HCT116 (cell line): Measurements from ENCODE around the gene CDIP1. TPM values are rescaled to one million over a fixed set of nuclear protein-coding genes. Genes with fewer than 3 reads are reported as not detected.

Source experiments
- ATAC-seq: fragments of 200-7000 bp; cut with Tn5 transposase; 2 replicates; pipeline ENCODE4 v1.9.1; 2020; ENCODE audit warnings: mild to moderate bottlenecking, moderate library complexity
- BruUV-seq: library from RNA; stranded (reverse); fragments of 400-500 nt; replicated peaks from 2 replicates; lab custom pipeline; 2021; lab: Mats Ljungman, UMichigan
- CTCF ChIA-PET: fragments of 300-600 bp; sonication (Branson Sonifier 250); formaldehyde crosslinking; loops from one replicate; lab custom pipeline; 2021; ENCODE audit warnings: antibody characterized with exemption; lab: Charles Lee
- POLR2A ChIA-PET: fragments of 300-600, 350-600 bp; sonication (Branson Sonifier 250); formaldehyde crosslinking; loops from one replicate; lab custom pipeline; 2021; ENCODE audit warnings: antibody characterized with exemption; lab: Charles Lee
- RAD21 ChIA-PET, 2 experiments: fragments of 300-600 bp; sonication (Branson Sonifier 250); formaldehyde crosslinking; loops; one replicate each; lab custom pipeline; 2023; ENCODE audit warnings: low total read pairs in 2 of 2; ENCODE audit not compliant: uncharacterized antibody in 2 of 2, unreplicated experiment in 2 of 2, low non-redundant PET in 1 of 2; lab: Charles Lee
- DNase-seq: peaks from one replicate; pipeline ENCODE4 v3.0.0-alpha.2; 2010; ENCODE audit warnings: low read depth, low spot score
- H2AFZ ChIP-seq: fragments of 200-600 bp; shearing (Covaris generic), sonication (generic); 2 replicates; pipeline ENCODE4 v1.6.1; 2017; ENCODE audit warnings: low read depth, mixed run types, mixed read lengths, antibody characterized with exemption, low read length; ENCODE audit not compliant: poor library complexity, severe bottlenecking
- H3K27ac ChIP-seq: 2 replicates; pipeline ENCODE4 v1.5.1; 2012; ENCODE audit warnings: low read depth, low read length
- H3K27me3 ChIP-seq: fragments of 200-600 bp; sonication (generic); 2 replicates; pipeline ENCODE4 v1.6.1; 2016; ENCODE audit warnings: mixed run types, low read length, mixed read lengths; ENCODE audit not compliant: insufficient read depth
- H3K36me3 ChIP-seq, 2 experiments: fragments of 200-500 bp in 1 of 2; fragments of 200-600 bp in 1 of 2; sonication (Bioruptor generic) in 1 of 2; sonication (generic) in 1 of 2; 2 replicates each; pipeline versions ENCODE4 v1.5.1 to v1.6.1; 2014 to 2016; ENCODE audit warnings: low read length in 2 of 2, inconsistent platforms in 1 of 2, mixed read lengths in 1 of 2, mixed run types in 1 of 2; ENCODE audit not compliant: insufficient read depth in 2 of 2, control insufficient read depth in 1 of 2
- H3K4me1 ChIP-seq, 2 experiments: fragments of 200-600 bp in 1 of 2; sonication (generic) in 1 of 2; 2 replicates each; pipeline versions ENCODE4 v1.5.1 to v1.6.1; 2012 to 2017; ENCODE audit warnings: low read length in 2 of 2, inconsistent platforms in 1 of 2, mild to moderate bottlenecking in 1 of 2, mixed read lengths in 1 of 2, mixed run types in 1 of 2, moderate library complexity in 1 of 2; ENCODE audit not compliant: insufficient read depth in 2 of 2, control insufficient read depth in 1 of 2
- H3K4me2 ChIP-seq: fragments of 200-600 bp; sonication (generic); 2 replicates; pipeline ENCODE4 v1.6.1; 2017; ENCODE audit warnings: mixed run types, low read length, mixed read lengths
- H3K4me3 ChIP-seq, 2 experiments: fragments of 200-600 bp in 1 of 2; sonication (generic) in 1 of 2; replicated peaks in 1 of 2; 2 replicates each; pipeline ENCODE4 v1.5.1; 2011 to 2016; ENCODE audit warnings: low read length in 2 of 2, control low read depth in 1 of 2, low read depth in 1 of 2, mild to moderate bottlenecking in 1 of 2, mixed read lengths in 1 of 2, mixed run types in 1 of 2
- H3K79me2 ChIP-seq: fragments of 200-600 bp; sonication (generic); 2 replicates; pipeline ENCODE4 v1.6.1; 2017; ENCODE audit warnings: mild to moderate bottlenecking, mixed run types, low read length, moderate library complexity, mixed read lengths; ENCODE audit not compliant: insufficient read depth
- H3K9ac ChIP-seq: fragments of 200-600 bp; sonication (generic); 2 replicates; pipeline ENCODE4 v1.6.1; 2016; ENCODE audit warnings: low read length, mixed read lengths
- H3K9me2 ChIP-seq: fragments of 200-600 bp; sonication (generic), shearing (Covaris generic); 2 replicates; pipeline ENCODE4 v1.6.1; 2017; ENCODE audit warnings: mixed run types, mild to moderate bottlenecking, moderate library complexity; ENCODE audit not compliant: insufficient read depth
- H3K9me3 ChIP-seq, 2 experiments: fragments of 200-500 bp in 1 of 2; fragments of 200-600 bp in 1 of 2; sonication (Bioruptor generic) in 1 of 2; sonication (generic) in 1 of 2; 2 replicates each; pipeline ENCODE4 v1.6.1; 2014 to 2017; ENCODE audit warnings: low read length in 2 of 2, mixed read lengths in 2 of 2, inconsistent platforms in 1 of 2, low read depth in 1 of 2, mild to moderate bottlenecking in 1 of 2, mixed run types in 1 of 2, moderate library complexity in 1 of 2; ENCODE audit not compliant: control insufficient read depth in 1 of 2, insufficient read depth in 1 of 2
- H4K20me1 ChIP-seq: fragments of 200-600 bp; sonication (generic), shearing (Covaris generic); 2 replicates; pipeline ENCODE4 v1.6.1; 2017; ENCODE audit warnings: mixed run types, mild to moderate bottlenecking, moderate library complexity; ENCODE audit not compliant: insufficient read depth
- CBX3 ChIP-seq: IDR thresholded peaks from 2 replicates; pipeline ENCODE4 v1.6.1; 2012; ENCODE audit warnings: low read depth
- CTCF ChIP-seq, 3 experiments: fragments of 200-600 bp in 1 of 3; sonication (generic) in 1 of 3; IDR thresholded peaks in 2 of 3; conservative IDR thresholded peaks in 1 of 3; 2 replicates each; pipeline ENCODE4 v1.5.1; 2012 to 2017; ENCODE audit warnings: low read depth in 2 of 3, low read length in 2 of 3, antibody characterized with exemption in 1 of 3, borderline replicate concordance in 1 of 3, control low read depth in 1 of 3, mild to moderate bottlenecking in 1 of 3, mixed read lengths in 1 of 3, mixed run types in 1 of 3, moderate library complexity in 1 of 3; ENCODE audit not compliant: insufficient read depth in 1 of 3
- EGR1 ChIP-seq: IDR thresholded peaks from 2 replicates; pipeline ENCODE4 v1.6.1; 2012; ENCODE audit warnings: low read depth
- ELF1 ChIP-seq: IDR thresholded peaks from 2 replicates; pipeline ENCODE4 v1.6.1; 2012; ENCODE audit warnings: low read depth, borderline replicate concordance
- EZH2 ChIP-seq: fragments of 200-600 bp; sonication (generic); IDR thresholded peaks from 2 replicates; pipeline ENCODE4 v1.6.1; 2017; ENCODE audit warnings: antibody characterized with exemption, mixed run types
- EZH2phosphoT487 ChIP-seq: fragments of 200-600 bp; IDR thresholded peaks from 2 replicates; pipeline ENCODE4 v1.6.1; 2018; ENCODE audit warnings: antibody characterized with exemption, borderline replicate concordance
- JUND ChIP-seq: IDR thresholded peaks from 2 replicates; pipeline ENCODE4 v1.6.1; 2012
- MAX ChIP-seq: IDR thresholded peaks from 2 replicates; pipeline ENCODE4 v1.6.1; 2012
- POLR2A ChIP-seq: IDR thresholded peaks from 2 replicates; pipeline ENCODE4 v1.7.0; 2011; ENCODE audit warnings: borderline replicate concordance; ENCODE audit not compliant: insufficient read depth, insufficient read length; ENCODE audit errors: extremely low read depth
- POLR2AphosphoS5 ChIP-seq: IDR thresholded peaks from 2 replicates; pipeline ENCODE4 v1.6.1; 2011; ENCODE audit warnings: mild to moderate bottlenecking, low read depth, low read length, moderate library complexity
- SIN3A ChIP-seq: IDR thresholded peaks from 2 replicates; pipeline ENCODE4 v1.6.1; 2012; ENCODE audit warnings: low read depth
- SP1 ChIP-seq: IDR thresholded peaks from 2 replicates; pipeline ENCODE4 v1.6.1; 2012; ENCODE audit warnings: low read depth
- SRF ChIP-seq: IDR thresholded peaks from 2 replicates; pipeline ENCODE4 v1.6.1; 2012; ENCODE audit warnings: low read depth
- TCF7L2 ChIP-seq: IDR thresholded peaks from 2 replicates; pipeline ENCODE4 v1.7.0; 2011; ENCODE audit warnings: borderline replicate concordance, inconsistent platforms; ENCODE audit not compliant: insufficient read depth, insufficient read length; ENCODE audit errors: extremely low read depth
- YY1 ChIP-seq: IDR thresholded peaks from 2 replicates; pipeline ENCODE4 v1.6.1; 2011; ENCODE audit warnings: low read length, low read depth, moderate library complexity, mild to moderate bottlenecking; ENCODE audit not compliant: insufficient replicate concordance; ENCODE audit errors: extremely low read depth
- ZBTB33 ChIP-seq: IDR thresholded peaks from 2 replicates; pipeline ENCODE4 v1.6.1; 2011; ENCODE audit warnings: mild to moderate bottlenecking, low read length, moderate library complexity; ENCODE audit not compliant: insufficient replicate concordance; ENCODE audit errors: extremely low read depth
- ZFX ChIP-seq: fragments of 450-650 bp; IDR thresholded peaks from 2 replicates; pipeline ENCODE4 v1.6.1; 2017
- ZNF274 ChIP-seq: fragments of 200-500 bp; sonication (Bioruptor generic); IDR thresholded peaks from 2 replicates; pipeline ENCODE4 v1.6.1; 2014; ENCODE audit warnings: mild to moderate bottlenecking, low read depth, low read length, inconsistent platforms
- intact Hi-C: fragments of 100-400 bp; cut with micrococcal nuclease; formaldehyde crosslinking; loops from 2 replicates; pipeline ENCODE4 v1.10.0; 2022
- total RNA-seq: library from RNA; stranded (reverse); gene quantifications from one replicate; pipeline ENCODE4 v1.2.1, GENCODE V29; 2021; ENCODE audit not compliant: unreplicated experiment

Gene CDIP1
- total RNA-seq, 1 experiment from 2014 or later, result 7.2 TPM

DNA sequence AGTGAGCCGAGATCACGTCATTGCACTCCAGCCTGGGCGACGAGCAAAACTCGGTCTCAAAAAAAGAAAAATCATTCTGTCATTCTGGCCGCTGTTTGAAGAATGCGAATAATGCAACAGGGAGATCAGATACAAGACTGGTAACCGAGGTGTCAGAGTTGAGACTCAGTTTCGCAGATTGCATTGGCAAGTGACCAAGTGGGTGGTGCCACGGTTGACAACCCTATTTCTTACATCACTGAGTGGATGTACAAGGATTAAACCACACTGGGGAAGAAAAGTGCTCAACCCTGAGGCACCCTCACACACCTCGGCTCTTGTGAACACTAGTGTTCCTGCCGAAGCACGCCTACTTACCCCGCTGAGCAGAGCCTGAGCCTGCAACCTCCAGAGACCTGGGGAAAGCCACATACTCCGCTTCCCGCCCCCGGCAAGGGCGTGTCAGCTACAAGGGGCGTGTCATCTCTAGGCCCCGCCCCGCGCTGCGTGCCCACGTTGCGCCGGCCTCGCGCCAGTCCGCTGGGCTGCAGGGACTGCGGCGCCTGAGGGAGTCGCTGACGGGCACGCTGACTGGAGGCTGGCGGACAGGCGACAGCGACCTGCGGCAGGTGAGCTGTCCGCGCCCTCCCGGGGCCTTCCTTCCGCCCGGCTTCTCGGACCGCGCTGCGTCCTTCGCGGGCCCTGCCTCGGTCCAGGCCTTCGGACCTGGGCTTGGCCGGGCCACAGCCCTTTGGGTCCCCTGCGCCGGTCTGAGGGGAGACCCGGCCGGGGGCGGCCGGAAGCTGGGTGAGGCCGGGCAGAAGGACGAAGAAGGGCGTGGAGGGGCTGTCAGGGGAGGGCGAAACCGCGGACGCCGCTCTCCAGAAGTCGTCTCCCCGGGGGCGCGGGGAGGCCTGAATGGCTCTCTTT is 62.4 kb downstream of the CDIP1 start, which contains the start of gene HMOX2:
Gene HMOX2 (plus strand): TSS at position 519 of the 909 bp plus-strand sequence. CDS start 29,127 bp downstream, outside the sequence.
- ChIA-PET POLR2A (interaction anchor here (0.7 to 4.8 kb wide), 8 partner anchors 11 to 140 kb away, joined by 3 to 26 read pairs (median 5); no protein-coding TSS in a partner anchor), CTCF (interaction anchor here (1.1 to 1.3 kb wide), 2 partner anchors 10 to 222 kb away, joined by 3 to 5 read pairs; no protein-coding TSS in a partner anchor), RAD21 (no interaction called here)
- H3K36me3 ChIP-seq, result no peaks in the 10 kb centered on the region; a peak in 1 of 4 replicates
- H3K4me1 ChIP-seq, result peaks cover 20 to 42% of the 10 kb centered on the region in 2 experiments
- H3K9me3 ChIP-seq, result no peaks in the 10 kb centered on the region
- H4K20me1 ChIP-seq, result no peaks in the 10 kb centered on the region
- H3K27me3 ChIP-seq, result no peaks in the 10 kb centered on the region
- peak; percentile 90 for DNase-seq
- peak within 1 kb of the TSS; percentile 94 for H3K4me2 ChIP-seq
- intact Hi-C loops, result no loop called here
- ATAC-seq, result peak; percentile 82
- H3K27ac ChIP-seq, result peak within 1 kb of the TSS; percentile 86
- BruUV-seq, result no TSS peak
- H3K9ac ChIP-seq, result peak within 1 kb of the TSS; percentile 87
- peak within 1 kb of the TSS; percentile 9 for H2AFZ ChIP-seq
- TF ChIP-seq YY1 (no peak), ELF1 (no peak), MAX (peak; percentile 100), SIN3A (peak; percentile 97), EZH2phosphoT487 (no peak), EZH2 (no peak), POLR2A (peak; percentile 90), SRF (no peak), CTCF (IDR thresholded peaks at IDR 0.05 in 2 of 3, conservative IDR thresholded peaks at IDR 0.05 in 1 of 3; ENCODE audit: borderline replicate concordance in 1 of 3, insufficient read depth in 1 of 3, low read depth in 2 of 3, low read length in 2 of 3) (peak in 2 of 3 experiments; percentile 51 to 58; a peak in 4 of 6 replicates), ZBTB33 (peak; percentile 12), SP1 (peak; percentile 88), ZNF274 (no peak), JUND (0 out of 2 replicates have a peak, but pooled peaks have one; percentile 18), TCF7L2 (no peak), EGR1 (peak; percentile 89), POLR2AphosphoS5 (peak; percentile 99), CBX3 (peak; percentile 97), ZFX (peak; percentile 84)
- H3K9me2 ChIP-seq, result no peaks in the 10 kb centered on the region
- peaks cover 79% of the 10 kb centered on the region for H3K79me2 ChIP-seq
- peak within 1 kb of the TSS; percentile 93 to 95 for H3K4me3 ChIP-seq
